K562 (cell line): ENCODE results near the gene UGT1A3. TPM values are rescaled to one million over a fixed set of nuclear protein-coding genes. Genes with fewer than 3 reads are reported as not detected.

Experiments
- ATAC-seq: fragments of 200-7000 bp; cut with Tn5 transposase; 3 replicates; pipeline ENCODE4 v1.9.1; 2020; ENCODE audit warnings: moderate library complexity
- Bru-seq: library from RNA; stranded (reverse); fragments of 400-500 nt; gene quantifications from one replicate; lab custom pipeline; 2021; lab: Mats Ljungman, UMichigan
- BruChase-seq, 2 experiments: library from RNA; stranded (reverse); fragments of 400-500 nt; gene quantifications; one replicate each; lab custom pipeline; 2021; lab: Mats Ljungman, UMichigan
- BruUV-seq: library from RNA; stranded (reverse); fragments of 400-500 nt; replicated peaks from 2 replicates; lab custom pipeline; 2021; lab: Mats Ljungman, UMichigan
- CTCF ChIA-PET: fragments of 300-600 bp; formaldehyde crosslinking; extraction: SDS; loops from one replicate; lab custom pipeline; 2021; ENCODE audit warnings: low intra/inter-chr PET ratio; lab: Yijun Ruan, JAX
- POLR2A ChIA-PET: fragments of 300-600, 350-650 bp; sonication (Branson Sonifier 250); formaldehyde crosslinking; extraction: SDS; loops from one replicate; lab custom pipeline; 2021; ENCODE audit warnings: antibody characterized with exemption, inconsistent platforms; lab: Yijun Ruan, JAX
- DNase-seq, 4 experiments: peaks; one replicate each; pipeline versions ENCODE4 v3.0.0 to v3.0.0-alpha.2; 2011 to 2018; ENCODE audit warnings: low spot score in 3 of 4, mixed read lengths in 3 of 4; ENCODE audit errors: extremely low read depth in 1 of 4
- FAIRE-seq: peaks from 2 replicates; lab custom pipeline; 2011; peaks lifted over from hg19 to GRCh38; lab: Jason Lieb, UNC
- H2AFZ ChIP-seq: 2 replicates; pipeline ENCODE4 v1.6.0; 2011; ENCODE audit warnings: low read depth, low read length, control low read depth, inconsistent platforms
- H3K27ac ChIP-seq: fragments of 200-600 bp; 3 replicates; pipeline ENCODE4 v1.8.0; 2011; ENCODE audit warnings: low read depth, mild to moderate bottlenecking, control low read depth, inconsistent platforms, low read length, moderate library complexity, mixed read lengths; ENCODE audit errors: extremely low read depth
- H3K27me3 ChIP-seq, 2 experiments: fragments of 300-600 bp in 1 of 2; 2 replicates in 1 of 2; 3 replicates in 1 of 2; pipeline versions ENCODE4 v1.6.0 to v1.8.0; 2011; ENCODE audit warnings: inconsistent platforms in 2 of 2, low read length in 2 of 2, mild to moderate bottlenecking in 1 of 2, mixed read lengths in 1 of 2, moderate library complexity in 1 of 2; ENCODE audit not compliant: control insufficient read depth in 2 of 2, insufficient read depth in 2 of 2
- H3K36me3 ChIP-seq: fragments of 300-600 bp; 3 replicates; pipeline ENCODE4 v1.8.0; 2011; ENCODE audit warnings: mild to moderate bottlenecking, low read length, inconsistent platforms; ENCODE audit not compliant: control insufficient read depth, insufficient read depth
- H3K4me1 ChIP-seq, 2 experiments: fragments of 200-600 bp in 1 of 2; replicated peaks in 1 of 2; 2 replicates in 1 of 2; 3 replicates in 1 of 2; pipeline versions ENCODE4 v1.5.1 to v1.8.0; 2011; ENCODE audit warnings: inconsistent platforms in 2 of 2, low read length in 2 of 2, mild to moderate bottlenecking in 1 of 2, mixed read lengths in 1 of 2, moderate library complexity in 1 of 2; ENCODE audit not compliant: control insufficient read depth in 2 of 2, insufficient read depth in 2 of 2
- H3K4me2 ChIP-seq: 2 replicates; pipeline ENCODE4 v1.6.1; 2011; ENCODE audit warnings: low read length, control low read depth, inconsistent platforms, mixed read lengths; ENCODE audit not compliant: insufficient read depth
- H3K4me3 ChIP-seq: fragments of 200-600 bp; sonication (generic), shearing (Covaris generic); 2 replicates; pipeline ENCODE4 v1.5.1; 2016; ENCODE audit warnings: control low read depth, inconsistent platforms
- H3K79me2 ChIP-seq: fragments of 200-600 bp; 3 replicates; pipeline ENCODE4 v1.8.0; 2011; ENCODE audit warnings: low read length, inconsistent platforms; ENCODE audit not compliant: control insufficient read depth, insufficient read depth
- H3K9ac ChIP-seq, 2 experiments: 2 replicates each; pipeline versions ENCODE4 v1.6.0 to v1.6.1; 2011; ENCODE audit warnings: low read depth in 2 of 2, low read length in 2 of 2, control low read depth in 1 of 2, inconsistent platforms in 1 of 2, mild to moderate bottlenecking in 1 of 2, mixed read lengths in 1 of 2; ENCODE audit not compliant: insufficient read depth in 1 of 2
- H3K9me1 ChIP-seq: one replicate; pipeline ENCODE4 v1.6.0; 2011; ENCODE audit warnings: inconsistent platforms, mild to moderate bottlenecking, low read length, moderate library complexity; ENCODE audit not compliant: control insufficient read depth, insufficient read depth
- H3K9me3 ChIP-seq: replicated peaks from 2 replicates; pipeline ENCODE4 v1.5.1; 2011; ENCODE audit warnings: low read depth, low read length, inconsistent platforms; ENCODE audit not compliant: control insufficient read depth, insufficient read depth
- H4K20me1 ChIP-seq: replicated peaks from 2 replicates; pipeline ENCODE4 v1.6.1; 2011; ENCODE audit warnings: low read length, inconsistent platforms, mixed read lengths; ENCODE audit not compliant: control insufficient read depth, insufficient read depth
- CBX8 ChIP-seq: fragments of 200-600 bp; sonication (generic); IDR thresholded peaks from 2 replicates; pipeline ENCODE4 v1.6.1; 2012; ENCODE audit warnings: borderline replicate concordance, mixed run types, low read depth, mild to moderate bottlenecking, moderate library complexity, mixed read lengths, low read length, control low read depth, inconsistent platforms; ENCODE audit not compliant: poor library complexity, severe bottlenecking; ENCODE audit errors: extremely low read depth
- DIDO1 ChIP-seq: fragments of 450-650 bp; IDR thresholded peaks from 2 replicates; pipeline ENCODE4 v1.6.1; 2016; ENCODE audit warnings: low read depth, missing biosample characterization, missing genetic modification characterization
- HOXB6 ChIP-seq: fragments of 250-450 bp; sonication (Bioruptor Pico); IDR thresholded peaks from 2 replicates; pipeline ENCODE4 v1.5.1; 2022; ENCODE audit warnings: mild to moderate bottlenecking, borderline replicate concordance
- NCOA4 ChIP-seq: fragments of 450-650 bp; IDR thresholded peaks from 2 replicates; pipeline ENCODE4 v1.6.1; 2018; ENCODE audit warnings: mild to moderate bottlenecking; ENCODE audit not compliant: partially characterized antibody
- SLC30A9 ChIP-seq: fragments of 250-450 bp; sonication (Bioruptor Pico); IDR thresholded peaks from 2 replicates; pipeline ENCODE4 v1.8.0; 2022; ENCODE audit warnings: mild to moderate bottlenecking, moderate library complexity
- TAF1 ChIP-seq: IDR thresholded peaks from 2 replicates; pipeline ENCODE4 v1.6.1; 2011; ENCODE audit warnings: mild to moderate bottlenecking, low read length, moderate library complexity; ENCODE audit not compliant: insufficient read depth, control insufficient read depth, severe bottlenecking; ENCODE audit errors: extremely low read depth
- U2AF2 ChIP-seq: fragments of 200-400 bp; formaldehyde crosslinking; optimal IDR thresholded peaks from 2 replicates; pipeline ENCODE3; 2017; ENCODE audit warnings: low read depth, mild to moderate bottlenecking, low read length
- ZNF518B ChIP-seq: fragments of 250-450 bp; sonication (Bioruptor Pico); IDR thresholded peaks from 2 replicates; pipeline ENCODE4 v1.5.0; 2021; ENCODE audit warnings: mild to moderate bottlenecking, moderate library complexity
- WGBS: fragments of 100-300 bp; shearing (Covaris generic); methylation state at CpG from one replicate; pipeline ENCODE4 v1.1.6; 2016; ENCODE audit warnings: low coverage, mixed read lengths; ENCODE audit not compliant: insufficient coverage; ENCODE audit errors: missing lambda C conversion rate; 5-methylcytosine and 5-hydroxymethylcytosine counted together
- in situ Hi-C: fragments of 300-500 bp; cut with MboI; formaldehyde crosslinking; loops from 4 replicates; pipeline ENCODE4 v1.15.0; 2018; ENCODE audit warnings: inconsistent platforms, mixed read lengths
- intact Hi-C: fragments of 100-400 bp; cut with micrococcal nuclease; formaldehyde crosslinking; loops from 2 replicates; pipeline ENCODE4 v1.14.2; 2022
- long read RNA-seq, 3 experiments: library from polyadenylated mRNA in 2 of 3; library from RNA in 1 of 3; unstranded in 2 of 3; stranded (forward) in 1 of 3; transcript quantifications; one replicate each; pipeline ENCODE4 v2.0.0, GENCODE V29; 2019 to 2022
- polyA minus RNA-seq, 3 experiments: library from RNA; depleted of rRNA, polyadenylated mRNA; stranded (reverse); fragments of >200 nt; gene quantifications; 2 replicates each; pipeline ENCODE4 v1.2.3, GENCODE V29; 2011
- polyA plus RNA-seq, 8 experiments: library from polyadenylated mRNA; depleted of rRNA in 4 of 8; stranded (reverse) in 5 of 8; unstranded in 3 of 8; fragments of >200 nt; fragmentation: Nextera tagmentation in 2 of 8; fragmentation: Illumina TruSeq in 1 of 8; extraction: Ambion mirVana in 2 of 8; extraction: Trizol in 1 of 8; gene quantifications; 2 replicates each; pipeline versions ENCODE4 v1.2.1 to v1.2.3, GENCODE V29; 2011 to 2014; ENCODE audit warnings: inconsistent platforms in 1 of 8, missing spikeins in 1 of 8
- total RNA-seq, 7 experiments: library from RNA; depleted of rRNA in 6 of 7; stranded (reverse); fragments of >200 nt in 6 of 7; fragmentation: Illumina TruSeq in 2 of 7; extraction: Trizol in 2 of 7; gene quantifications; 2 replicates each; pipeline versions ENCODE4 v1.2.1 to v1.2.3, GENCODE V29; 2011 to 2021; ENCODE audit warnings: low replicate concordance in 1 of 7

Gene UGT1A3
- total RNA-seq (2011; cell fraction: chromatin; rRNA removed; ENCODE audit: low replicate concordance) = not detected in 2 replicates
- not detected in 2 replicates for total RNA-seq (2011; cell fraction: nucleolus; rRNA removed)
- not detected in 2 replicates for total RNA-seq (2011; cell fraction: nucleoplasm; rRNA removed)
- total RNA-seq (2014; rRNA removed) (not detected in 2 replicates), total RNA-seq (2014; rRNA removed; fragmentation: Illumina TruSeq; extraction: Trizol) (not detected in 2 replicates), total RNA-seq (2015; rRNA removed; fragmentation: Illumina TruSeq; extraction: Trizol) (not detected in 2 replicates), total RNA-seq (2021) (not detected in 2 replicates), polyA plus RNA-seq (2011; rRNA removed) (not detected in 2 replicates), polyA plus RNA-seq (2014; fragmentation: Illumina TruSeq; extraction: Trizol) (not detected in 2 replicates), polyA plus RNA-seq (2014; fragmentation: Nextera tagmentation; extraction: Ambion mirVana) (not detected), polyA plus RNA-seq (2014; rRNA removed) (not detected in 2 replicates), polyA minus RNA-seq (2011; rRNA and poly(A)+ RNA removed) (not detected in 2 replicates), Bru-seq, nascent RNA (not detected), BruChase-seq, experiment 1, labeled RNA remaining after a 2-hour chase (not detected), BruChase-seq, experiment 2, labeled RNA remaining after a 6-hour chase (not detected)
- not detected in 2 replicates for polyA plus RNA-seq (2011; cell fraction: cytosol; rRNA removed)
- not detected in 2 replicates for polyA plus RNA-seq (2011; cell fraction: nucleus; rRNA removed)
- polyA plus RNA-seq (2012) = not detected in 2 replicates
- not detected in 2 replicates for polyA minus RNA-seq (2011; cell fraction: cytosol; rRNA and poly(A)+ RNA removed)
- not detected in 2 replicates for polyA minus RNA-seq (2011; cell fraction: nucleus; rRNA and poly(A)+ RNA removed)
- long read RNA-seq, experiment 1 = 0 reads
- long read RNA-seq, experiment 2 = 0 reads
- long read RNA-seq, experiment 3 = 0 reads

- no peak for FAIRE-seq
- 0% methylated on average over 7 of the region's 8 CpGs for WGBS
- Histone ChIP-seq H2AFZ (no peak within 1 kb of the TSS), H3K4me2 (no peak within 1 kb of the TSS), H4K20me1 (no peaks in the 10 kb centered on the region), H3K4me1 (no peaks in the 10 kb centered on the region), H3K79me2 (no peaks in the 10 kb centered on the region), H3K9me3 (no peaks in the 10 kb centered on the region), H3K4me3 (no peak within 1 kb of the TSS)
- no peak for ATAC-seq
- POLR2A ChIA-PET = no interaction called here
- no TSS peak for BruUV-seq
- DNase-seq = no peak
- intact Hi-C loops = no loop called here
- TF ChIP-seq TAF1 (no peak), DIDO1 (tag) (no peak), CBX8 (no peak), U2AF2 (no peak), NCOA4 (no peak), SLC30A9 (no peak), HOXB6 (CRISPR knock-in tag) (no peak), ZNF518B (CRISPR knock-in tag) (no peak)
- TF ChIP-seq, all 486 proteins: peak for 0
- no peaks in the 10 kb centered on the region for H3K9me1 ChIP-seq
- no peaks in the 10 kb centered on the region for H3K36me3 ChIP-seq
- CTCF ChIA-PET = no interaction called here
- in situ Hi-C loops = no loop called here
- peaks cover 0 to 7% of the 10 kb centered on the region in 2 experiments; a peak in 1 of 5 replicates for H3K27me3 ChIP-seq
- no peak within 1 kb of the TSS for H3K27ac ChIP-seq
- no peak within 1 kb of the TSS for H3K9ac ChIP-seq
Measured at GRCh38 chr2:233728723-233729301, at the start of gene UGT1A3. Gene UGT1A3, plus strand, starts transcription at chr2:233729042. Its CDS starts 85 bp downstream, at chr2:233729127.
